Pancreas (tissue), 10 donors: ENCODE measurements around the gene TMOD2. TPM values are rescaled to one million over a fixed set of nuclear protein-coding genes. Genes with fewer than 3 reads are reported as not detected.

Source experiments
- ATAC-seq, 4 donors: fragments of 200-7000 bp; cut with Tn5 transposase; one replicate each; pipeline versions ENCODE4 v1.8.0 to v1.9.1; 2020; ENCODE audit warnings: mild to moderate bottlenecking in 4 of 4, moderate library complexity in 4 of 4
- DNase-seq, 6 donors: peaks; one replicate each; pipeline ENCODE4 v3.0.0-alpha.2; 2020
- FAIRE-seq: peaks from 2 replicates; lab custom pipeline; 2012; peaks lifted over from hg19 to GRCh38; lab: Jason Lieb, UNC
- H3K27ac ChIP-seq, 4 donors: fragments of 200-600 bp; sonication (generic); 1 replicate in 3 of 4; 2 replicates in 1 of 4; pipeline versions ENCODE4 v1.5.0 to v1.8.0; 2020
- H3K27me3 ChIP-seq, 4 donors: fragments of 200-600 bp; one replicate each; pipeline ENCODE4 v1.8.0; 2021
- H3K36me3 ChIP-seq, 3 donors: fragments of 200-600 bp; sonication (generic) in 1 of 3; one replicate each; pipeline versions ENCODE4 v1.5.0 to v1.8.0; 2020 to 2021
- H3K4me1 ChIP-seq, 3 donors: fragments of 200-600 bp; one replicate each; pipeline ENCODE4 v1.8.0; 2021
- H3K4me3 ChIP-seq, 4 donors: fragments of 200-600 bp; sonication (generic) in 2 of 4; one replicate each; pipeline versions ENCODE4 v1.5.0 to v1.8.0; 2020 to 2021
- H3K9me3 ChIP-seq, 4 donors: fragments of 200-600 bp; one replicate each; pipeline ENCODE4 v1.8.0; 2021
- WGBS, 2 donors: extraction: QIAGEN DNeasy Blood & Tissue Kit; methylation state at CpG; one replicate each; pipeline ENCODE4 v1.1.7; 2013; 5-methylcytosine and 5-hydroxymethylcytosine counted together
- intact Hi-C, 3 donors: fragments of 100-400 bp; cut with DNase I; formaldehyde crosslinking; loops; one replicate each; pipeline versions ENCODE4 v1.11.1 to v1.14.2; 2022
- polyA plus RNA-seq, 2 donors: library from polyadenylated mRNA; stranded (reverse); fragments of 200-250 nt; gene quantifications; one replicate each; pipeline ENCODE4 v1.2.3, GENCODE V29; 2013
- total RNA-seq, 6 donors: library from RNA; stranded (reverse); fragmentation: NEBNext Ultra II Directional in 4 of 6; extraction: Animal tissue kit (Norgen Biotek cat#: 25700) in 4 of 6; gene quantifications; one replicate each; pipeline versions ENCODE4 v1.2.1 to v1.2.4, GENCODE V29; 2021 to 2023
- TF ChIP-seq, protein P1 (sequence below), 4 donors: fragments of 200-600 bp; sonication (generic) in 3 of 4; IDR thresholded peaks; one replicate each; pipeline versions ENCODE4 v1.5.0 to v1.8.0; 2021; ENCODE audit warnings: antibody characterized with exemption in 4 of 4
- donor health status: healthy with polysubstance abuse.
- donor health status: DM: no; HTN: no; CAD: no; lungs with moderate emphysema.
- donor health status: DM: no; HTN: no; CAD: no.
- donor health status: control.
- donor health status: control.
- donor health status: Bipolar disorder and iron deficiency.
- donor health status: DM: yes; HTN: yes; CAD: no.
- donor health status: DM: no; HTN: no; CAD: no.
- donor health status: DM: no; HTN: no; CAD: no.
- donor health status: DM: yes; HTN: yes; CAD: no.

The TMOD2 gene
- total and polyA plus RNA-seq, 8 donors = 1.1 to 6.8 (median 3.3) TPM

DNA sequence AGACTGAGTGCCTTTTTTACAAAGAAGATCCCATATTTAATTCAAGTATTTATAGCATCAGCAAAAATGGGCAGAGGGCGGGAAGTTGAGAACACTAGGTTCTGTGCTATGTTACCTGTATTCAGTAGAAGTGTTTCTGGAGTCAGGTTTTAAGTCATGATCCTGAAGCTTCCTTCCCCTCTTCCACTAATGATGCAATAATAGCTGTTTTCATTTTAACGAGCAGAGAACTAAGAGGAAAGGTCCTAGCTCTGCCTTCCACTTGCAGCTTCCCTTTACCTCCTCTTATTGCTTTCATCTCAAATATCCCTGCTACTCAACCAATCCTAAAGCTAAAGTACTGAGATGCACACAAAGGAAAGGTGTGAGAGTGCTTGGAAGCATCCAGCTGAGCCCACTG, 61.2 kb downstream of the TMOD2 start:
- no peak for FAIRE-seq
- 88 to 91% methylated on average over 2 of the region's 2 CpGs for WGBS, 2 donors
- Histone ChIP-seq H3K9me3 (no peaks in the 10 kb centered on the region), H3K4me3 (no peak overlapping the region), H3K27ac (no peak overlapping the region), H3K36me3 (no peaks in the 10 kb centered on the region), H3K27me3 (no peaks in the 10 kb centered on the region), H3K4me1 (no peaks in the 10 kb centered on the region)
- no peak for ATAC-seq
- TF ChIP-seq, protein P1, sequence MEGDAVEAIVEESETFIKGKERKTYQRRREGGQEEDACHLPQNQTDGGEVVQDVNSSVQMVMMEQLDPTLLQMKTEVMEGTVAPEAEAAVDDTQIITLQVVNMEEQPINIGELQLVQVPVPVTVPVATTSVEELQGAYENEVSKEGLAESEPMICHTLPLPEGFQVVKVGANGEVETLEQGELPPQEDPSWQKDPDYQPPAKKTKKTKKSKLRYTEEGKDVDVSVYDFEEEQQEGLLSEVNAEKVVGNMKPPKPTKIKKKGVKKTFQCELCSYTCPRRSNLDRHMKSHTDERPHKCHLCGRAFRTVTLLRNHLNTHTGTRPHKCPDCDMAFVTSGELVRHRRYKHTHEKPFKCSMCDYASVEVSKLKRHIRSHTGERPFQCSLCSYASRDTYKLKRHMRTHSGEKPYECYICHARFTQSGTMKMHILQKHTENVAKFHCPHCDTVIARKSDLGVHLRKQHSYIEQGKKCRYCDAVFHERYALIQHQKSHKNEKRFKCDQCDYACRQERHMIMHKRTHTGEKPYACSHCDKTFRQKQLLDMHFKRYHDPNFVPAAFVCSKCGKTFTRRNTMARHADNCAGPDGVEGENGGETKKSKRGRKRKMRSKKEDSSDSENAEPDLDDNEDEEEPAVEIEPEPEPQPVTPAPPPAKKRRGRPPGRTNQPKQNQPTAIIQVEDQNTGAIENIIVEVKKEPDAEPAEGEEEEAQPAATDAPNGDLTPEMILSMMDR (IDR thresholded peaks at IDR 0.05) = no peak
- intact Hi-C loops = no loop called here
- DNase-seq = no peak

DNA sequence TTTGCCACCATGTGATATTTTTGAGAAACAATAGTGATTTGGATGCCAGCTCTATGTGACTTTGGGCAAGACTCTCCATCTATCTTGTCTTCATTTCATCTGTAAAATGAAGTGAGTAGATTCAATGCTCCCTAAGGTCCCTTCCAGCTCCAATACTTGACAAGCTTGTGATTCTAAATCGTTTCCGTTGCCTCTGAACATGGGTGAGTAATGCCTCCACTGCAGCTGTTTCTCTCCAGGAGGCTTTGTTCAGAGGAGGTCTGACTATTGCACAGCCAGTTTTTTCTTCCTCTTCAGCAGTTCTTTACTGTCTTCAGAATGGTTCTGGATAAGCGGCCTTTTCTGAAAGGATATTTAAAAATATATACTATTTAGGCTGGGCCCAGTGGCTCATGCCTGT, 63.2 kb downstream of the TMOD2 start:
- DNase-seq (no peak), FAIRE-seq (no peak), ATAC-seq (no peak)
- no peak overlapping the region for H3K4me3 ChIP-seq
- no peaks in the 10 kb centered on the region for H3K27me3 ChIP-seq
- no peaks in the 10 kb centered on the region for H3K4me1 ChIP-seq
- TF ChIP-seq, protein P1 (IDR thresholded peaks at IDR 0.05) = no peak
- H3K36me3 ChIP-seq = no peaks in the 10 kb centered on the region
- H3K27ac ChIP-seq = no peak overlapping the region
- H3K9me3 ChIP-seq = no peaks in the 10 kb centered on the region
- 87 to 92% methylated on average over 3 of the region's 3 CpGs for WGBS, 2 donors
- intact Hi-C loops = no loop called here

DNA sequence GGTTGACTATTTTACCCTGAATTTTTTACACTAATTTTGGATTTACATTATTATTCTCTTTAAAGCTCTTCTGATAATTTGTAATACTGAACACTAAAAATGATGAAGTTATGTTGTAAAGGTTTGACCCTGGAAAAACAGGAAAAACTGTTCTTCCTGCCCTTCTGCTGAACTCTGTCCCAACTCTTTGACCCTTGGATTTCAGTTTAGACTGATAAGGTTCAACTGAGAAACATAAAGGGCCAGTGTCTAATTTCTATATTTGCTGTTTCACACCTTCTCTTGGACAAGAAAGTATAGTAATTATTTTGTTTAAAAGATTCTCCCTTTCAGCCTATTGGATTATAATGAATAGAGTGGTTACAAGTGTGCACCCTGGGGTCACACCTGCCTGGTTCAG, 65.2 kb downstream of the TMOD2 start:
- H3K9me3 ChIP-seq = no peaks in the 10 kb centered on the region
- DNase-seq (no peak), ATAC-seq (peak in 1 of 4 donors; percentile 55), FAIRE-seq (no peak)
- no peak overlapping the region for H3K4me3 ChIP-seq
- intact Hi-C loops = no loop called here
- H3K36me3 ChIP-seq = no peaks in the 10 kb centered on the region
- TF ChIP-seq, protein P1 (IDR thresholded peaks at IDR 0.05) = no peak
- H3K27ac ChIP-seq = no peak overlapping the region
- H3K4me1 ChIP-seq = no peaks in the 10 kb centered on the region
- H3K27me3 ChIP-seq = no peaks in the 10 kb centered on the region

DNA sequence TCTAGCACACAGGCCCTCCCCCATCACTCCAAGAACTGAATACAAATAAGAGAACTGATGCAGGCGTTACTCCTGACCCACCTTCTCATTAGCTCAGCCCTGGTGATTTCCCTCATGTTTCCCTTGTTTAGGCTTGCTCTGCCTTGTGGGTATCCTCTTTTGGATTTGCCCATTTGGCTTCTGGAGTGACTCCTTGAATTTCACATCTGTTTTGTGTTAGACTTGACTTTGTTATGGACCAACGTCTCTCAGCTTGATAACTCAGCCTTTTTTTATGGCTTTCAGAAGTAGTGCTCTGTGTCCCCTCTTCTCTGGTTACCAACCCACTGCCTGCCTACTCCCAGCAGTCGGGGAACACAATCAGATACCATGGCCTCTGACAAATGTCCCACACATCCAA, 66.8 kb downstream of the TMOD2 start:
- no peak for DNase-seq
- no peak for ATAC-seq
- intact Hi-C loops = no loop called here
- Histone ChIP-seq H3K36me3 (no peaks in the 10 kb centered on the region), H3K4me1 (no peaks in the 10 kb centered on the region), H3K27ac (no peak overlapping the region), H3K4me3 (no peak overlapping the region), H3K27me3 (no peaks in the 10 kb centered on the region), H3K9me3 (no peaks in the 10 kb centered on the region)
- WGBS, 2 donors = 79 to 94% methylated on average over 3 of the region's 3 CpGs
- no peak for FAIRE-seq
- TF ChIP-seq, protein P1 (IDR thresholded peaks at IDR 0.05) = no peak

DNA sequence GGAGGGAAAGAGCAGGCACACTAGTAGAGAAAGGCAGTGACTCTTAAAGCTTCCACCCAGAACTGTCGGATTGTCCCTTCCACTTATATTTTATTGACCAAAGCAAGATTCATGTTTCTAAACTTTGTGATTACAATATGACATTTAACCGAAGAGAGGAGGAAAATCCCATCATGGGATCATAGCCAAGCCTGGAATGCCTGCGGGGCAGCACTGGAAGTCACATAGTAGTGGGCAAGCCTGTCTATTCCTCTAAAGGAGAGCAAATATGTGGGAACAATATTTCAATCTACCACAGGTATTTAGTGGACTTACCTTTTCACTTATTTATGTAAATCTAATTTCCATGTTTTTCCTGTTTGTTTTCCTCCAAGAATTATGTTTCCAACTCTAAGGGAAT, 74.3 kb downstream of the TMOD2 start:
- no peak overlapping the region for H3K4me3 ChIP-seq
- no peaks in the 10 kb centered on the region for H3K27me3 ChIP-seq
- H3K27ac ChIP-seq = no peak overlapping the region
- WGBS, 2 donors = 74 to 76% methylated on average over 3 of the region's 3 CpGs
- H3K36me3 ChIP-seq = no peaks in the 10 kb centered on the region
- intact Hi-C loops = no loop called here
- FAIRE-seq = no peak
- peaks cover 0 to 2% (median 0%) of the 10 kb centered on the region in 3 donors for H3K4me1 ChIP-seq
- TF ChIP-seq, protein P1 (IDR thresholded peaks at IDR 0.05) = no peak
- no peak for ATAC-seq
- no peaks in the 10 kb centered on the region for H3K9me3 ChIP-seq
- no peak for DNase-seq
